Sigmoid colon (tissue), 4 donors: Measurements from ENCODE around the gene CTBP2.

Experiments used
- CTCF ChIP-seq, 4 experiments: fragments of 450-650 bp in 3 of 4; fragments of 200-600 bp in 1 of 4; IDR thresholded peaks; one replicate each; pipeline ENCODE4 v1.5.1; 2016 to 2019; ENCODE audit warnings: antibody characterized with exemption in 4 of 4, mild to moderate bottlenecking in 3 of 4, moderate library complexity in 2 of 4
- EP300 ChIP-seq, 4 donors: sonication (generic); formaldehyde crosslinking; IDR thresholded peaks; one replicate each; pipeline ENCODE4 v1.6.1; 2017; ENCODE audit warnings: antibody characterized with exemption in 4 of 4
- POLR2A ChIP-seq, 2 donors: fragments of 450-650 bp; IDR thresholded peaks; one replicate each; pipeline ENCODE4 v1.6.1; 2016; ENCODE audit warnings: antibody characterized with exemption in 2 of 2, mild to moderate bottlenecking in 2 of 2, moderate library complexity in 2 of 2

GRCh38 chr10:124943301-124944092 lies 216.9 kb downstream of the CTBP2 start:
- TF ChIP-seq CTCF (IDR thresholded peaks at IDR 0.05) = no peak
- no peak for TF ChIP-seq POLR2A (IDR thresholded peaks at IDR 0.05)
- no peak for TF ChIP-seq EP300 (IDR thresholded peaks at IDR 0.05)
